Measurements from ENCODE around the gene ABCC10. TPM values are rescaled to one million over a fixed set of nuclear protein-coding genes. Genes with fewer than 3 reads are reported as not detected.

Gene ABCC10
- total RNA-seq, 6 experiments from 2014 or later, result 5.8 to 10.7 (median 7.5) TPM

- ATAC-seq, result peak in 1 of 4 donors; percentile 10
Measured at GRCh38 chr6:43445576-43445975, 18.2 kb downstream of the ABCC10 start.

GRCh38 chr6:43447604-43448003 is 20.3 kb downstream of the ABCC10 start:
- no peak for ATAC-seq
- Histone ChIP-seq H3K27ac (no peak overlapping the region), H3K36me3 (peaks cover 0 to 39% (median 4%) of the 10 kb centered on the region in 4 donors), H3K4me1 (no peaks in the 10 kb centered on the region), H3K4me3 (no peak overlapping the region), H3K27me3 (no peaks in the 10 kb centered on the region), H3K9me3 (no peaks in the 10 kb centered on the region)
- intact Hi-C loops (cut with DNase I), result no loop called here
- no peak for DNase-seq
- WGBS (ENCODE audit: insufficient coverage, low coverage, low lambda C conversion rate, missing lambda C conversion rate), result 97% methylated on average over 8 of the region's 16 CpGs
- TF ChIP-seq CTCF (IDR thresholded peaks at IDR 0.05), result no peak
- TF ChIP-seq POLR2A (IDR thresholded peaks at IDR 0.05), result no peak

More at GRCh38 chr6:43445576-43445975, 18.2 kb downstream of the ABCC10 start:
- Histone ChIP-seq H3K36me3 (peaks cover 0 to 51% (median 7%) of the 10 kb centered on the region in 4 donors), H3K4me3 (no peak overlapping the region), H3K4me1 (no peaks in the 10 kb centered on the region), H3K9me3 (no peaks in the 10 kb centered on the region), H3K27ac (no peak overlapping the region), H3K27me3 (no peaks in the 10 kb centered on the region)
- TF ChIP-seq CTCF (IDR thresholded peaks at IDR 0.05) (no peak), POLR2A (IDR thresholded peaks at IDR 0.05) (no peak)
- intact Hi-C loops (cut with DNase I), result no loop called here
- WGBS (ENCODE audit: insufficient coverage, low coverage, low lambda C conversion rate, missing lambda C conversion rate), result 85% methylated on average over 4 of the region's 16 CpGs
- DNase-seq, result no peak

GRCh38 chr6:43448916-43449315 is 21.6 kb downstream of the ABCC10 start:
- intact Hi-C loops (cut with DNase I), result no loop called here
- 96% methylated on average over 3 of the region's 4 CpGs for WGBS (ENCODE audit: insufficient coverage, low coverage, low lambda C conversion rate, missing lambda C conversion rate)
- no peak for TF ChIP-seq CTCF (IDR thresholded peaks at IDR 0.05)
- TF ChIP-seq POLR2A (IDR thresholded peaks at IDR 0.05), result no peak
- H3K27ac ChIP-seq, result no peak overlapping the region
- no peak for DNase-seq
- H3K9me3 ChIP-seq, result no peaks in the 10 kb centered on the region
- H3K36me3 ChIP-seq, result peaks cover 0 to 27% (median 4%) of the 10 kb centered on the region in 4 donors
- H3K4me3 ChIP-seq, result no peak overlapping the region
- no peak for ATAC-seq
- H3K4me1 ChIP-seq, result no peaks in the 10 kb centered on the region
- H3K27me3 ChIP-seq, result no peaks in the 10 kb centered on the region

- intact Hi-C loops (cut with DNase I), result loop anchor here (5.0 kb wide), 1 partner anchor 57 kb away; no protein-coding TSS in a partner anchor
- H3K27ac ChIP-seq, result no peak overlapping the region
- no peak overlapping the region for H3K4me3 ChIP-seq
- H3K9me3 ChIP-seq, result no peaks in the 10 kb centered on the region
- peaks cover 0 to 25% (median 4%) of the 10 kb centered on the region in 4 donors for H3K36me3 ChIP-seq
- 96% methylated on average over 9 of the region's 13 CpGs for WGBS (ENCODE audit: insufficient coverage, low coverage, low lambda C conversion rate, missing lambda C conversion rate)
- H3K27me3 ChIP-seq, result no peaks in the 10 kb centered on the region
- peaks cover 0 to 11% (median 0%) of the 10 kb centered on the region in 4 donors for H3K4me1 ChIP-seq
- TF ChIP-seq POLR2A (IDR thresholded peaks at IDR 0.05) (no peak), CTCF (IDR thresholded peaks at IDR 0.05) (no peak)
- DNase-seq, result no peak
- ATAC-seq, result no peak
Measured at GRCh38 chr6:43450699-43451131, 23.4 kb downstream of the ABCC10 start.
